Stomach (tissue), 9 donors: ENCODE data around the gene SULT1A1. TPM values are rescaled to one million over a fixed set of nuclear protein-coding genes. Genes with fewer than 3 reads are reported as not detected.
"Not testable (repeated sequence)": the region's sequence is repeated elsewhere in the genome, so short reads cannot be mapped to it uniquely, and the experiment has no call there.

Source experiments
- DNase-seq, 2 donors: peaks; one replicate each; pipeline versions ENCODE4 v3.0.0 to v3.0.0-alpha.2; 2013 to 2019
- H3K27ac ChIP-seq, 5 donors: fragments of 200-600 bp in 4 of 5; sonication (generic) in 4 of 5; one replicate each; pipeline ENCODE4 v1.5.1; 2013 to 2019; ENCODE audit warnings: mild to moderate bottlenecking in 1 of 5, moderate library complexity in 1 of 5
- H3K27me3 ChIP-seq, 3 donors: fragments of 200-600 bp; sonication (generic); one replicate each; pipeline ENCODE4 v1.5.1; 2017 to 2019; ENCODE audit warnings: mixed run types in 1 of 3
- H3K36me3 ChIP-seq, 4 donors: fragments of 200-600 bp; sonication (generic); 1 replicate in 3 of 4; 2 replicates in 1 of 4; pipeline ENCODE4 v1.5.1; 2016 to 2019
- H3K4me1 ChIP-seq, 4 donors: fragments of 200-600 bp; sonication (generic); one replicate each; pipeline ENCODE4 v1.5.1; 2016 to 2019
- H3K4me3 ChIP-seq, 4 donors: fragments of 200-600 bp; sonication (generic) in 3 of 4; one replicate each; pipeline ENCODE4 v1.5.1; 2016 to 2019; ENCODE audit warnings: mild to moderate bottlenecking in 1 of 4
- H3K9me3 ChIP-seq, 4 donors: fragments of 200-600 bp; sonication (generic); one replicate each; pipeline ENCODE4 v1.5.1; 2016 to 2019
- EP300 ChIP-seq: sonication (generic); formaldehyde crosslinking; IDR thresholded peaks from one replicate; pipeline ENCODE4 v1.6.1; 2017; ENCODE audit warnings: antibody characterized with exemption
- POLR2A ChIP-seq, 4 donors: fragments of 450-650 bp; IDR thresholded peaks; one replicate each; pipeline ENCODE4 v1.6.1; 2016; ENCODE audit warnings: antibody characterized with exemption in 4 of 4, control low read depth in 2 of 4, mild to moderate bottlenecking in 1 of 4, moderate library complexity in 1 of 4
- POLR2AphosphoS5 ChIP-seq, 3 donors: sonication (generic); formaldehyde crosslinking; IDR thresholded peaks; one replicate each; pipeline ENCODE4 v1.6.1; 2016; ENCODE audit warnings: antibody characterized with exemption in 3 of 3
- WGBS, 5 donors: extraction: QIAGEN DNeasy Blood & Tissue Kit in 3 of 5; methylation state at CpG; one replicate each; pipeline versions ENCODE4 v1.1.5 to v1.1.7; 2013 to 2018; 5-methylcytosine and 5-hydroxymethylcytosine counted together
- intact Hi-C: fragments of 100-400 bp; cut with DNase I; formaldehyde crosslinking; loops from one replicate; pipeline ENCODE4 v1.15.1; 2023; ENCODE audit warnings: low total_unique reads
- polyA plus RNA-seq, 3 donors: library from polyadenylated mRNA; stranded (reverse); fragments of 200-250 nt; gene quantifications; one replicate each; pipeline ENCODE4 v1.2.3, GENCODE V29; 2013
- total RNA-seq, 5 donors: library from RNA; depleted of rRNA; stranded (reverse); fragments of >200 nt; gene quantifications; one replicate each; pipeline versions ENCODE4 v1.1.0 to v1.2.3, GENCODE V29; 2014 to 2016
- TF ChIP-seq, protein P1 (sequence below), 7 experiments: fragments of 450-650 bp in 4 of 7; fragments of 200-600 bp in 3 of 7; sonication (generic) in 3 of 7; IDR thresholded peaks; one replicate each; pipeline ENCODE4 v1.5.1; 2016 to 2019; ENCODE audit warnings: antibody characterized with exemption in 7 of 7, control low read depth in 2 of 7, mild to moderate bottlenecking in 1 of 7
- donor health status: healthy with polysubstance abuse.
- donor health status: Bipolar disorder and iron deficiency.
- donor health status: healthy.

Gene SULT1A1
- total and polyA plus RNA-seq, 8 donors, result 6.2 to 99.8 (median 50.6) TPM

DNA sequence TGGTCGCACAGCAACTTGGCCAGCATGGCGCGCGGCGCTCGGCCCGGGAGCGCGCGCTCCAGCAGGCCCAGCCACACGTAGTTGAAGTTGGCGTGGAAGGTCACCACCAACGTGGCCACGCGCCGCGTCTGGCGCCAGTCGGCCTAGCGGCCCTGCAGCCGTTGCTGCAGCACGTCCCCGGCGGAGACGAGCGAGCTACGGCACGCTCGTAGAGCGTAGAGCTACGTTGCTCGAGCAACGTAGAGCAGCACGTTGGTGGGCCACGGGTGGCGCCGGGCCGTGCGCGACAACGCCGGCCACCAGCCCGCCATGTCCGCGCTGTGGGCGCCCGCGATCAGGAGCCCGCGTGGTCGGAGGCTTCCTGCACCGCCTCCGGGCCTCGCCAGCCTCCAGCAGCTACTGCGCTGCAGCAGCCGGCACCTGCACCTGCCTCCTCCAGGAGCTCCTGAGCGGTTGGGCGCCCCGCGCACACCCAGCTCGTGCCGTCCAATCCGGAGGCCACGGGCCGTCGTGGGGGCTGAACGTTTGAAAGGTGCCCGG, 13.4 kb upstream of the SULT1A1 start:
- Histone ChIP-seq H3K4me1 (peaks cover 6 to 26% (median 24%) of the 10 kb centered on the region in 4 donors), H3K9me3 (no peaks in the 10 kb centered on the region), H3K4me3 (peak overlapping the region; percentile 45 to 63 (median 59)), H3K27me3 (peaks cover 0 to 5% (median 0%) of the 10 kb centered on the region in 3 donors), H3K27ac (peak overlapping the region in 4 of 5 donors; percentile 5 to 76 (median 62)), H3K36me3 (peaks cover 0 to 11% (median 2%) of the 10 kb centered on the region in 4 donors)
- peak; percentile 77 to 82 for DNase-seq
- WGBS, 5 donors, result 0 to 24% (median 1%) methylated on average over 38 to 68 of the region's 68 CpGs
- no peak for TF ChIP-seq EP300
- TF ChIP-seq POLR2A (IDR thresholded peaks at IDR 0.05), result peak in 1 of 4 donors; percentile 27
- peak in 1 of 3 donors; percentile 50 for TF ChIP-seq POLR2AphosphoS5 (IDR thresholded peaks at IDR 0.05)
- TF ChIP-seq, protein P1, sequence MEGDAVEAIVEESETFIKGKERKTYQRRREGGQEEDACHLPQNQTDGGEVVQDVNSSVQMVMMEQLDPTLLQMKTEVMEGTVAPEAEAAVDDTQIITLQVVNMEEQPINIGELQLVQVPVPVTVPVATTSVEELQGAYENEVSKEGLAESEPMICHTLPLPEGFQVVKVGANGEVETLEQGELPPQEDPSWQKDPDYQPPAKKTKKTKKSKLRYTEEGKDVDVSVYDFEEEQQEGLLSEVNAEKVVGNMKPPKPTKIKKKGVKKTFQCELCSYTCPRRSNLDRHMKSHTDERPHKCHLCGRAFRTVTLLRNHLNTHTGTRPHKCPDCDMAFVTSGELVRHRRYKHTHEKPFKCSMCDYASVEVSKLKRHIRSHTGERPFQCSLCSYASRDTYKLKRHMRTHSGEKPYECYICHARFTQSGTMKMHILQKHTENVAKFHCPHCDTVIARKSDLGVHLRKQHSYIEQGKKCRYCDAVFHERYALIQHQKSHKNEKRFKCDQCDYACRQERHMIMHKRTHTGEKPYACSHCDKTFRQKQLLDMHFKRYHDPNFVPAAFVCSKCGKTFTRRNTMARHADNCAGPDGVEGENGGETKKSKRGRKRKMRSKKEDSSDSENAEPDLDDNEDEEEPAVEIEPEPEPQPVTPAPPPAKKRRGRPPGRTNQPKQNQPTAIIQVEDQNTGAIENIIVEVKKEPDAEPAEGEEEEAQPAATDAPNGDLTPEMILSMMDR (IDR thresholded peaks at IDR 0.05), result no peak
- intact Hi-C loops, result no loop called here

DNA sequence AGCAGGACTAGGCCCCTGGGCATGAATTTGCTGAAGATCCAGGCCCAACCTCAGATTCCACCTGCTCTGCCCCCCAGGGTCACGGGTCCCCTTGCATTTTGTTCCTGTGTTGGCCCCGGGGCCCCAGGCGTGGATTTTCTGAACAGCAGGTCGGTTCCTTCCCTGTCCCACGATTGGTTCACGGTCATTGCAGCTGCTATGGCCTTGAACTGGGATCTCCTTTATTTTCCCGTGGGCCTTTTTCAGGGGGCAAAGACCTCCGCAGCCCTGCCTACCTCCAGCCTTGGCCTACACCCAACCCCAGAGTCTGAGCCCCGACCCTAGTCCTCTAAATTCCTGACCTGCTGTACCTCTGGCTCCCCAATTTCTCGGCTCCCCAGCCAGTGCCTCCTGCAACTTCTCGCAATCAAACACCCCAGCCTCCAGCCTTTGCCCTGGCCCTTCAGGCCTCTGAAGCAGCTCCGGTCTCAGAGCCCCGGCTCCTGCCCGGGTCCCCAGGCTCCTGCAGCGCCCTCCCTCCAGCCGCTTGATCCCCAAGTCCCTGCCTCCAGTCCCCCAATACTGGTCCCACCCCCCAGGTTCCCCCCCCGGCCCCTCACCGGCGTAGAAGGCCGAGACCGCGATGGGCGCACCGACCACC, 12.8 kb upstream of the SULT1A1 start:
- Histone ChIP-seq H3K27ac (peak overlapping the region in 4 of 5 donors; percentile 5 to 76 (median 62)), H3K4me1 (peaks cover 6 to 26% (median 24%) of the 10 kb centered on the region in 4 donors), H3K4me3 (peak overlapping the region; percentile 45 to 63 (median 59)), H3K36me3 (peaks cover 0 to 14% (median 2%) of the 10 kb centered on the region in 4 donors)
- DNase-seq, H3K9me3 ChIP-seq, intact Hi-C loops, H3K27me3 ChIP-seq: not testable (repeated sequence)
- 26 to 55% (median 31%) methylated on average over 15 to 24 of the region's 24 CpGs for WGBS, 5 donors

DNA sequence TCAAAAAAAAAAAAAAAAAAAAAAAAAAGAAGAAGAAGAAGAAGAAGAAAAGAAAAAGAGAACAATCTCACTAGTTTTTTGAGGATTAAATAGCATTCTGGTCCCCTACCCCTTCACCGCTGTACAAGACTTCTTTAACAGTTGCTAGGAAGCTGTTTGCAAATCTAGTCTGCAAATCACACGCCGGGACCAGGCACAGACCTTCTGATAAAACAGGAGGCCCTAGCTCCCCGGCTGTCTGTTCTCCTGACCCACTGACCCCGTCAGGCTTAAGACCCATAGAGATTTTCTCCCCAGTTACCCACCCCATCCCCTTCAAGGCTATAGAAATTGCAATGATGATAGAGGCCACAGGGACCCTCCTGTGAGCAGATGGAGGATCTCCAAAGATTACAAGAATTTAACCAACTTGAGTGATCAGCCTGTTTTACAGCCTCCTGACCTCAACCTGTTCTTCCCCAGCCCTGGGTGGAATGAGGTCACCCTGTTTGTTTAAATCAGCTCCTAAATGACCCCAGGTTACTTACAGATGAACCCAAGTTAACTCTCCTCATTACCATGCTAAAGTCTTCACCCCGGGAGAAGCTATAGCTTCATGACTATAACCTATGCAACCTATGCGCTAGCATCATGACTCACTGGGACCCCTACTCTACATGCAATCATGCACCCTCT, 11.8 kb upstream of the SULT1A1 start:
- intact Hi-C loops, result no loop called here
- Histone ChIP-seq H3K9me3 (no peaks in the 10 kb centered on the region), H3K27ac (no peak overlapping the region), H3K4me1 (peaks cover 6 to 26% (median 24%) of the 10 kb centered on the region in 4 donors), H3K36me3 (peaks cover 0 to 14% (median 2%) of the 10 kb centered on the region in 4 donors), H3K27me3 (peaks cover 0 to 5% (median 0%) of the 10 kb centered on the region in 3 donors), H3K4me3 (no peak overlapping the region)
- DNase-seq, result no peak
- TF ChIP-seq POLR2A (IDR thresholded peaks at IDR 0.05) (no peak), EP300 (no peak)
- 54 to 68% (median 58%) methylated on average over 7 of the region's 7 CpGs for WGBS, 5 donors

DNA sequence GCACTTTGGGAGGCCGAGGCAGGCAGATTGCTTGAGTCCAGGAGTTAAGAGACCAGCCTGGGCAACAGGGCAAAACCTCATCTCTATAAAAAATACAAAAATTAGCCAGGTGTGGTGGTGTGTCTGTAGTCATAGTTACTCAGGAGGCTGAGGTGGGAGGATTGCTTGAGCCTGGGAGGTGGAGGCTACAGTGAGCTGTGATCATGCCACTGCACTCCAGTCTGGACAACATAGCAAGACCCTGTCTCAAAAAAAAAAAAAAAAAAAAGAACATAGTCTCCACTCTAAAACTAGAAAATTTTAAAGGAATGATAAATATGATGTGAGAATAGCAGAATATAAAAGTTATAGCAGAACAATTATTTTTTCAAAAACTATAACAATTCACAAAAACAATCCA, 10.5 kb upstream of the SULT1A1 start:
- peaks cover 6 to 26% (median 24%) of the 10 kb centered on the region in 4 donors for H3K4me1 ChIP-seq
- H3K9me3 ChIP-seq, DNase-seq, H3K4me3 ChIP-seq, H3K27me3 ChIP-seq, intact Hi-C loops, H3K27ac ChIP-seq: not testable (repeated sequence)
- H3K36me3 ChIP-seq, result peaks cover 0 to 14% (median 2%) of the 10 kb centered on the region in 4 donors
- 63 to 93% (median 79%) methylated on average over 1 of the region's 1 CpG for WGBS, 5 donors

- 50 to 75% (median 65%) methylated on average over 4 of the region's 4 CpGs for WGBS, 5 donors
- no peak overlapping the region for H3K27ac ChIP-seq
- TF ChIP-seq POLR2A (IDR thresholded peaks at IDR 0.05) (no peak), EP300 (no peak), POLR2AphosphoS5 (IDR thresholded peaks at IDR 0.05) (no peak)
- TF ChIP-seq, protein P1 (IDR thresholded peaks at IDR 0.05), result no peak
Observed at GRCh38 chr16:28617874-28618273, 8.0 kb upstream of the SULT1A1 start.

More at GRCh38 chr16:28617874-28618273, 8.0 kb upstream of the SULT1A1 start:
- Histone ChIP-seq H3K4me3 (no peak overlapping the region), H3K27me3 (peaks cover 0 to 6% (median 0%) of the 10 kb centered on the region in 3 donors), H3K9me3 (no peaks in the 10 kb centered on the region), H3K36me3 (peaks cover 0 to 14% (median 2%) of the 10 kb centered on the region in 4 donors), H3K4me1 (peaks cover 6 to 14% (median 13%) of the 10 kb centered on the region in 4 donors)
- DNase-seq, result no peak
- intact Hi-C loops, result no loop called here
